Spinal cord (tissue), 10 donors: Measurements from ENCODE around the gene EPRS1. TPM values are rescaled to one million over a fixed set of nuclear protein-coding genes. Genes with fewer than 3 reads are reported as not detected.
A peak's percentile ranks its signal among the peaks of the same experiment; 100 is the strongest.
"Not testable (repeated sequence)": the region's sequence is repeated elsewhere in the genome, so short reads cannot be mapped to it uniquely, and the experiment has no call there.

Source experiments
- DNase-seq, 6 donors: peaks; one replicate each; pipeline versions ENCODE4 v3.0.0 to v3.0.0-alpha.2; 2013 to 2015; ENCODE audit warnings: low spot score in 6 of 6, low read depth in 4 of 6
- H3K27ac ChIP-seq: one replicate; pipeline ENCODE4 v1.5.1; 2013; ENCODE audit warnings: low read depth, low read length, control low read depth
- H3K27me3 ChIP-seq: one replicate; pipeline ENCODE4 v1.6.1; 2013; ENCODE audit warnings: low read length; ENCODE audit not compliant: control insufficient read depth, insufficient read depth
- H3K36me3 ChIP-seq: one replicate; pipeline ENCODE4 v1.6.1; 2013; ENCODE audit warnings: low read length; ENCODE audit not compliant: control insufficient read depth, insufficient read depth
- H3K4me1 ChIP-seq: one replicate; pipeline ENCODE4 v1.6.1; 2013; ENCODE audit warnings: low read length; ENCODE audit not compliant: control insufficient read depth, insufficient read depth
- H3K4me3 ChIP-seq: one replicate; pipeline ENCODE4 v1.5.1; 2013; ENCODE audit warnings: low read depth, low read length, control low read depth
- H3K9me3 ChIP-seq: one replicate; pipeline ENCODE4 v1.6.1; 2013; ENCODE audit warnings: low read length; ENCODE audit not compliant: control insufficient read depth, insufficient read depth
- WGBS: methylation state at CpG from one replicate; pipeline ENCODE4 v1.1.5; 2013; ENCODE audit warnings: missing lambda C conversion rate; ENCODE audit not compliant: insufficient coverage; 5-methylcytosine and 5-hydroxymethylcytosine counted together
- long read RNA-seq, 4 donors: transcript quantifications; one replicate each; lab custom pipeline, GENCODE V29; 2026
- polyA plus RNA-seq, 2 donors: library from polyadenylated mRNA; unstranded; fragments of 120-200 nt; gene quantifications; one replicate each; pipeline ENCODE4 v1.2.1, GENCODE V29; 2013; ENCODE audit not compliant: insufficient read length in 2 of 2
- total RNA-seq, 2 donors: library from RNA; depleted of rRNA in 1 of 2; stranded (reverse); fragments of 120-200 nt in 1 of 2; fragments of >200 nt in 1 of 2; gene quantifications; one replicate each; pipeline versions ENCODE4 v1.2.3 to v1.2.4, GENCODE V29; 2013 to 2014
- donor health status: healthy.

Gene EPRS1
- total RNA-seq = 100 to 1,000 TPM in 1 of 2 donors, 10 to 100 TPM in 1; 85.1 to 159 TPM
- polyA plus RNA-seq = 100 to 1,000 TPM in 1 of 2 donors, 10 to 100 TPM in 1; 98.2 to 118 TPM
- long read RNA-seq, donor 1, full-length matches to known transcripts = 13 of 33 reads
- long read RNA-seq, donor 1, partial matches to known transcripts = 20 of 33 reads
- long read RNA-seq, donor 1, other reads (novel, unspliced or antisense) = 0 of 33 reads
- long read RNA-seq, donor 2, partial matches to known transcripts = 5 of 10 reads
- long read RNA-seq, donor 2, other reads (novel, unspliced or antisense) = 0 of 10 reads
- long read RNA-seq, donor 3, partial matches to known transcripts = 0 of 1 reads
- long read RNA-seq, donor 3, other reads (novel, unspliced or antisense) = 0 of 1 reads
- long read RNA-seq, donor 4, partial matches to known transcripts = 22 of 25 reads
- long read RNA-seq, donor 4, other reads (novel, unspliced or antisense) = 0 of 25 reads

DNA sequence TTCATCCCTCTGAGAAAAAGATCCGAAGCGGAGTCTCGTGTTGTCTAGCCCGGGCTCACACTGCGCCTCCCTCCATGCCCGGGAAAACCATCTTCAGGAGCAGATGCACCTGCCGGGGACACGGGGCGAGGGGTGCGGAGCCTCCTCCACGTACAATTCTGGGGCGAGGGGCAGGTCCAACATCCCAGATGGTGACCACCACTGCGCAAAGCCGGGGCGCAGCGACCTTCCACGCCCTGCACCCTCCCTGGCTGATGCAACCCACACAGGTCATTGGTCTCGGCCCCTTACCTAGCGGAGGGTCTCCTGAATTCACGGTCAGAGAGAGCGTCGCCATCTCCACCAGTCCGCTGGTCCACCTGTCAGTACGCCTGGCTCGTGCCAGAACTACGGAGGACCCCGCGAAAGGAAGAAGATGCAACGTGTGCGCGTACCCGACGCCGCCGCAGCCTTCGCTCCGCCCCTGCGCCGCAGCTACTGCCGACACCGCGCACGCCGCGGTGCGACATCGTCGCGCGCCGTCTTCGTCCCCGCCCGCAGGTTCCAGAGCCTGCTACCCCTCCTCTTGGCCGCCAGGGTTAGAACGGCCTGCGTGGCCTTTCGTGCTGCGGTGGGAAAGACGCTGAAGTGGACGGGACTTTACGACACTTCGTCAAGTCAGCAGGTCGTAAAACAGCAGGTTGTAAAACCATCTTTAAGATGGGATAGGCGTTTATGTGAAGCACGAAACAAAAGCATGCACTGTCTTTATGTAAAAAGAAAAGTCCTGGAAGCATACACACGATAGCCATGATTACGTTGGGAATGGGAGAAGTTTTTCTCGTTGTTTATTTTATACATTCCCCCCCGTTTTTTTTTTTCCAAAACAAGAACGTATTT is at the start of gene EPRS1:
TSS of gene EPRS1 (minus strand) at position 454 of the 879 bp plus-strand sequence. CDS start at position 337, 117 bp downstream.
- H3K27me3 ChIP-seq = no peaks in the 10 kb centered on the region
- H3K36me3 ChIP-seq = no peaks in the 10 kb centered on the region
- under 1% methylated on average over 64 of the region's 71 CpGs for WGBS
- peak within 1 kb of the TSS; percentile 97 for H3K4me3 ChIP-seq
- peak within 1 kb of the TSS; percentile 96 for H3K27ac ChIP-seq
- peaks cover 14% of the 10 kb centered on the region for H3K4me1 ChIP-seq
- peak; percentile 84 to 99 (median 90) for DNase-seq
- no peaks in the 10 kb centered on the region for H3K9me3 ChIP-seq

DNA sequence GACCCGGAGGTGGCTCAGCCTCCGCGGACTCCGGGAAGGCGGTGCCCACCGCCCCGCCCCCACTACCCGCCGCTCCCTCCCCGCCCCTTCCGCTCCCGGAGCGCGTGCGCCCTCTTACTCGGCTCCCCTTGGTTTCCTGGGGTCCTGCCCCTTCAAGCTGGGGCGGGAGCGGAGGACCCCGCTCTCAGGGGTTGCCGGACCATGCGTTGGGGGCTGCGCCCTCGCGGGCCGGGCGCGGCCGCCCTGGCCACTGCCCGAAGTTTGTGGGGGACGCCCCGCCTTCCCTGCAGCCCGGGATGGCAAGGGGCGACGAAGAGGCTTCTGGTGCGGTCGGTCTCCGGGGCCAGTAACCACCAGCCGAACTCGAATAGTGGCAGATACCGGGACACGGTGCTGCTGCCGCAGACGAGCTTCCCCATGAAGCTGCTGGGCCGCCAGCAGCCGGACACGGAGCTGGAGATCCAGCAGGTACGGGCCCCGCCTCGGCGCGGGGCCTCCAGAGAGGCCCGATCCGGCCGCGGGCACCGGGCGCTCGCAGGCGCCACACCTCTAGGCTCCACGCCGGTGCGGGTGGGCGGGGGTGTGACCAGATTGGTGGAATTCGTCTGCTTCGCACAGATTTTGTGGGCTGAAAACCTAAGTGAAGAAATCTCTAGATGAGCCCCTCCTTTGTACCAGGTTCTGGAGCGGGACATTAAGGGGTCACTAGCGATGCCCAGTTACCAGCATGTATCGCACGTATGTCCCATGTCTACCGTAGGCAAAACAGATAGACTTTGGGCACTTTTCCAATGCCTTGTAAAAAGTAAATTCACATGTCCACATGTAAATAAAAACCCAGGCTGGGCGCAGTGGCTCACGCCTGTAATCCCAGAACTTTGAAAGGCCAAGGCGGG is 48.0 kb upstream of the EPRS1 start, which contains the start of gene IARS2:
TSS of gene IARS2 (plus strand) at position 117 of the 896 bp plus-strand sequence. CDS start at position 202, 85 bp downstream.
- WGBS = 1% methylated on average over 58 of the region's 73 CpGs
- Histone ChIP-seq H3K27me3 (no peaks in the 10 kb centered on the region), H3K9me3 (no peaks in the 10 kb centered on the region), H3K4me1 (peaks cover 14% of the 10 kb centered on the region), H3K27ac (peak within 1 kb of the TSS; percentile 69), H3K36me3 (peaks cover 21% of the 10 kb centered on the region), H3K4me3 (peak within 1 kb of the TSS; percentile 77)
- DNase-seq = peak; percentile 57 to 96 (median 77)

GRCh38 chr1:220093361-220094015 is 47.2 kb upstream of the EPRS1 start:
- WGBS = 4% methylated on average over 4 of the region's 12 CpGs
- Histone ChIP-seq H3K27ac (no peak overlapping the region), H3K27me3 (no peaks in the 10 kb centered on the region), H3K9me3 (no peaks in the 10 kb centered on the region), H3K36me3 (peaks cover 19% of the 10 kb centered on the region), H3K4me1 (peaks cover 14% of the 10 kb centered on the region), H3K4me3 (no peak overlapping the region)
- DNase-seq = peak in 1 of 6 donors; percentile 1

GRCh38 chr1:220092694-220093093 is 46.4 kb upstream of the EPRS1 start:
- WGBS = no CpG with 5 or more reads among the region's 1 CpG

DNA sequence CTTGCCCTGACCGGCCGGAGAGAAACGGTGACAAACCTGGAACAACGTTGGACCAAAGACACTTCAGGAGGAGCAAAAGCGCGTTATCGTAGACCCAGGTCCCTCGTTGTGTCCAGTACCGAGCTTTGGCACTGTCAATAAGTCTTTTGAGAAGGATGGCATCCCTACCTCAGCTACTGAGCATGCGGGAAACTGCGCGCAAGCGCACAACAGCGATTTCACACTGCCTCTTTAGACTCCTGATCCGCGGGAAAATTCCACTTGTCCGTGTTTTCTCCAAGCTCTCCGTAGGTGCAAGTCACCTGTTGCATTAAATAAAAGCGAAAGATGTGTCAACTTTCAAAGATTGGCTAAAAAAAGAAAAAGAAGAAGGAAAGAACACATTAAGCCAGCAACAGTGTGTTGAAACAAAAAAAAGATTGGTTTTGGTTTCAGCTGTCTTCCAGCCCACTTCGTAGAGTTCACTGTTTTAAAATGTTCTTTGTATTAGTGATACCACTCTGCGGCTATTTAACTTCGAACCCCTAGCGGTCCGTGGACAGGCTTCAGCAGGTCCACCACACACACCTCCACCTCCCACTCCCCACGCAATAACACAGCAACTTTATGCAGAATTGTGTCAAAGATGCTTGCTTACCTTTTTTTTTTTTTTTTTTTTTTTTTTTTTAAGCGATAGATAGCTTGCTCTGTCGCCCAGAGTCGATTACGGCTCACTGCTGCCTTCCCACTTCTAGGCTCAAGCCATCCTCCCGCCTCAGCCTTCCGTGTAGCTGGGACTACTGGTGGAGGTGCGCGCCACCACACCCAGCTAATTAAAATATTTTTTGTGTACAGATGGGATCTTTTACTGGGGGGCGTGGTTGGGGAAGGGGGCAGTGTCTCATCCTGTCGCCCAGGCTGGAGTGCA is 43.6 kb upstream of the EPRS1 start, which contains the start of gene BPNT1:
TSS of gene BPNT1 (minus strand) at position 139 of the 907 bp plus-strand sequence. CDS start 9,942 bp downstream, outside the sequence.
- peak; percentile 94 to 99 (median 96) for DNase-seq
- H3K36me3 ChIP-seq = no peaks in the 10 kb centered on the region
- no peaks in the 10 kb centered on the region for H3K9me3 ChIP-seq
- WGBS = under 1% methylated on average over 19 of the region's 35 CpGs
- H3K27me3 ChIP-seq = no peaks in the 10 kb centered on the region
- peak within 1 kb of the TSS; percentile 82 for H3K4me3 ChIP-seq
- H3K27ac ChIP-seq = peak within 1 kb of the TSS; percentile 36
- peaks cover 10% of the 10 kb centered on the region for H3K4me1 ChIP-seq

More at GRCh38 chr1:220092694-220093093, 46.4 kb upstream of the EPRS1 start:
- Histone ChIP-seq H3K27ac (no peak overlapping the region), H3K36me3 (peaks cover 11% of the 10 kb centered on the region), H3K4me3 (no peak overlapping the region), H3K27me3 (no peaks in the 10 kb centered on the region), H3K4me1 (peaks cover 14% of the 10 kb centered on the region), H3K9me3 (no peaks in the 10 kb centered on the region)
- no peak for DNase-seq

DNA sequence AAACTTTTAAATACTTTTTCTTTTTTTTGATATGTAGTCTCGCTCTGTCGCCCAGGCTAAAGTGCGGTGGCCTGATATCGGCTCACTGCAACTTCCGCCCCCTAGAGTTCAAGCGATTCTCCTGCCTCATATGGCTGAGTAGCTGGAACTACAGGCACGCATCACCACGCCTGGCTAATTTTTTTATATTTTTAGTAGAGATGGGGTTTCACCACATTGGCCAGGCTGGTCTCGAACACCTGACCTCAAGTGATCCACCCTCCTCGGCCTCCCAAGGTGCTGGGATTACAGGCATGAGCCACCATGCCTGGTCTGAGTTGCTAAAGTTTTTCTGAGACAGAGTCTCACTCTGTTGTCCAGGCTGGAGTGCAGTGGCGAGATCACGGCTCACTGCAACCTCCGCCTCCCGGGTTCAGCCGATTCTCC is 40.0 kb upstream of the EPRS1 start:
- not testable (repeated sequence) for H3K4me1 ChIP-seq, H3K9me3 ChIP-seq, DNase-seq, H3K27ac ChIP-seq, H3K4me3 ChIP-seq, H3K36me3 ChIP-seq, H3K27me3 ChIP-seq
- 90% methylated on average over 15 of the region's 15 CpGs for WGBS

- no peak for DNase-seq
- Histone ChIP-seq H3K4me1 (no peaks in the 10 kb centered on the region), H3K4me3 (no peak overlapping the region), H3K27me3 (no peaks in the 10 kb centered on the region), H3K36me3 (peaks cover 6% of the 10 kb centered on the region), H3K9me3 (no peaks in the 10 kb centered on the region), H3K27ac (no peak overlapping the region)
- WGBS = no CpG with 5 or more reads among the region's 1 CpG
Measured at GRCh38 chr1:220084460-220084859, 38.2 kb upstream of the EPRS1 start.

DNA sequence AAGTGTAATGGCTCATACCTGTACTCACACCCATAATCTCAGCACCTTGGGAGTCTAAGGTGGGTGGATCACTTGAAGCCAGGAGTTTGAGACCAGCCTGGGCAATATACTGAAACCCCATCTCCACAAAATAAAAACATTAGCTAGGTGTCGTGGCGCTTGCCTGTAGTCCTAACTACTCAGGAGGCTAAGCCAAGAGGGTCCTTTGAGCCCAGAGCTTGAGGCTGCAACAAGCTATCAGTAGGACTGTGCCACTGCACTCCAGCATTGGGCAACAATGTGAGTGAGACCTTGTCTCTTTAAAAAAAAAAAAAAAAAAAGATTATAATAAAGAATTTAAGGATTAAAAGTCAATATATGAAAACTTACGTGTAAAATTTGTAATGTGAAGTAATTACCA is 31.6 kb upstream of the EPRS1 start:
- no peak overlapping the region for H3K4me3 ChIP-seq
- 100% methylated on average over 2 of the region's 3 CpGs for WGBS
- H3K27ac ChIP-seq = no peak overlapping the region
- no peaks in the 10 kb centered on the region for H3K9me3 ChIP-seq
- H3K36me3 ChIP-seq = peaks cover 7% of the 10 kb centered on the region
- no peak for DNase-seq
- no peaks in the 10 kb centered on the region for H3K4me1 ChIP-seq
- no peaks in the 10 kb centered on the region for H3K27me3 ChIP-seq
